Measurements from ENCODE around the gene NAXE.
"Not testable (repeated sequence)": the region's sequence is repeated elsewhere in the genome, so short reads cannot be mapped to it uniquely, and the experiment has no call there.

GRCh38 chr1:156631152-156631551, 39.6 kb downstream of the NAXE start:
- TF ChIP-seq CTCF, POLR2A, EP300 (IDR thresholded peaks at IDR 0.05): not testable (repeated sequence)
